AG04449 (cell line): Measurements from ENCODE around the gene DCTN2.

Experiments
- CTCF ChIA-PET: fragments of 350-600 bp; formaldehyde crosslinking; extraction: SDS; loops from one replicate; lab custom pipeline; 2021; ENCODE audit warnings: antibody characterized with exemption; lab: Yijun Ruan, JAX
- POLR2A ChIA-PET: fragments of 400-600, 350-600 bp; formaldehyde crosslinking; extraction: SDS; loops from one replicate; lab custom pipeline; 2020; ENCODE audit warnings: antibody characterized with exemption, inconsistent platforms; lab: Yijun Ruan, JAX
- DNase-seq: peaks from one replicate; pipeline ENCODE4 v3.0.0-alpha.2; 2010; ENCODE audit warnings: low read depth, low spot score
- H3K4me3 ChIP-seq: 2 replicates; pipeline ENCODE4 v1.5.1; 2011; ENCODE audit warnings: low read depth, mild to moderate bottlenecking, control low read depth, low read length
- TF ChIP-seq, protein P1 (sequence below): IDR thresholded peaks from one replicate; pipeline ENCODE4 v1.5.1; 2011; ENCODE audit warnings: mild to moderate bottlenecking, moderate library complexity, low read length, control low read depth, inconsistent platforms; ENCODE audit not compliant: insufficient read depth; ENCODE audit errors: missing control alignments

Gene DCTN2

DNA sequence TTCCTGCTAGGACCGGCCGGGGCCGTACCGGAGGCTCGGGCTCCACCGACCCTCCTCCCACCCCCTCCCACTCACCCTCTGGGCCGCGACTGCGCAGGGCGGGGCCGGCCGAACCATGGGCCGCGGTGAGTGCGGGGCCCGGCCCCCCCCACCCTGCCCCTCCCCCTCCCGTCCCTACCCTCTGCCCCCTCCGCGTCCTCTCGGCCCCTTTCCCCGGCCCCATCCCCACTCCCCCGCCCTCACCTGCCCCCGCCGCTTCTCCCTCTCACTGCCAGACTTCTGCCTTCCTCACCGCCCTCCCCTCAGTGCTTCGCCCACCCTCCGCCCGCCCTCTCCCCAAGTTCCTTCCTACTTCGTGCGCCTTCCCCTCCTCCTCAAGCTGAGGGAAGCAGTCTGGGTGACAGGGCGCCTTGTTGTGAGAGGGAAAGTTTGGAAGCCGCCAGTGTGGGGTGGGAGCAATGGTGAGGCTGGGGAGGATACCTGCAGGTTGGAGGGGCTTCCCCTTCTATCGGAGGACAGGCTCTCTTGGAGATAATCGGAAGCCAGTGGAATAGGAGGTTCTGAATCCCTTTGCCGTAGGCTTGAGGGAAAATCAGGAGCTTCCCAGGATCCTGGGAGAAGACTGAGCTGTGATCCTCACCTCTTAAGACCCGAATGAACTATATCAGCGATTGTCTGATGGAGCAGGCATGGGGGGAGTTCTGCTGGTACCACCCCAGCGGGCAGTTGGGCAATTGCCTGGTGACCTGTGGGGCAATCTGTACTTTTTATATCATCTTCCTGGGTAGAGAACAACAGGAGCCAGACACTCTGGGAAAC is 23.9 kb downstream of the DCTN2 start:
- H3K4me3 ChIP-seq = peak overlapping the region; percentile 89
- ChIA-PET CTCF (interaction anchor here (0.7 to 2.4 kb wide), 2 partner anchors 12 to 21 kb away, joined by 4 to 7 read pairs; no protein-coding TSS in a partner anchor), POLR2A (interaction anchor here (0.6 to 2.0 kb wide), 3 partner anchors 10 to 24 kb away, joined by 3 to 10 read pairs (median 4); partner anchors contain the start of gene DCTN2)
- TF ChIP-seq, protein P1, sequence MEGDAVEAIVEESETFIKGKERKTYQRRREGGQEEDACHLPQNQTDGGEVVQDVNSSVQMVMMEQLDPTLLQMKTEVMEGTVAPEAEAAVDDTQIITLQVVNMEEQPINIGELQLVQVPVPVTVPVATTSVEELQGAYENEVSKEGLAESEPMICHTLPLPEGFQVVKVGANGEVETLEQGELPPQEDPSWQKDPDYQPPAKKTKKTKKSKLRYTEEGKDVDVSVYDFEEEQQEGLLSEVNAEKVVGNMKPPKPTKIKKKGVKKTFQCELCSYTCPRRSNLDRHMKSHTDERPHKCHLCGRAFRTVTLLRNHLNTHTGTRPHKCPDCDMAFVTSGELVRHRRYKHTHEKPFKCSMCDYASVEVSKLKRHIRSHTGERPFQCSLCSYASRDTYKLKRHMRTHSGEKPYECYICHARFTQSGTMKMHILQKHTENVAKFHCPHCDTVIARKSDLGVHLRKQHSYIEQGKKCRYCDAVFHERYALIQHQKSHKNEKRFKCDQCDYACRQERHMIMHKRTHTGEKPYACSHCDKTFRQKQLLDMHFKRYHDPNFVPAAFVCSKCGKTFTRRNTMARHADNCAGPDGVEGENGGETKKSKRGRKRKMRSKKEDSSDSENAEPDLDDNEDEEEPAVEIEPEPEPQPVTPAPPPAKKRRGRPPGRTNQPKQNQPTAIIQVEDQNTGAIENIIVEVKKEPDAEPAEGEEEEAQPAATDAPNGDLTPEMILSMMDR = no peak
- no peak for DNase-seq

DNA sequence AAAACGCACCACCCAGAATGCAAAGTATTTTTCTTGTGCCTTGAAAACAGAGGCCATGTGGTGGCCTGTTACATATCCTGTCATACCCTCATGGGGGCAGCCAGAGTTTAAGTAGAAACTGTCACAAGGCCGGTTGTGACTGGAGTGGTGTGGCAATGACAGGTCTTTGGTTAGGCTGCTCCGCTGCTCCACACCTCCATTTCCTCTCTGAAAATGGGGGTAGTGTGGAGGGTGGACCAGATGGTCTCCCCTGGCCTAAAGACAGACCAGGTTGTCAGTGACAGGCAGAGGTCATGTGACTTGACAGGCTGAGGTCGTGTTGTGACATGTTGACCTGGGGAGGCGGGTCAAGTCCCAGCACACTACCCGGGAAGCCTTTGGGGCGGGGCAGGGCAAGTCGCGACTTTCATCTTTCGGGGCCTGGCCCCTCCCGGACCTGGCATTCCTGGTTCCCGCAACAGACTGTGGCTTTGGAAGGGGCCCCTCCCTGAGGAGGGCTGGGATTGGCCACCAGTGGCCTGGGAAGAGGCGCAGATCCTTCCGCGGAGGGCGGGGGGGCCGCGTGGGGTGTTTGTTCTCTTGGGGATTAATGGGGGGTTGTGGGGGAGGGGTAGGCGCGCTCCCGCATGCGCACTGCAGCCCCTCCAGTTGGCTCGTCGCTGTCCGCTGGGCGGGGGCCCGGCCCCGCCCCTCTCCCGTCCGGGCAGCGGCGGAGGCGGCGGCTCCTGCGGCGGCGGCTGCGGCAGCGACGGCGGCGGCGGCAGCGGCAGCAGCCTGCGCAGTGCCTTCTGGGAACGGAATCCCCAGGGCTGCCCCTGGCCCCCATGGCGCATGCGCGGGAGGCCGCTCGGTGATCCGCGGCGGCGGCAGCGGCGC is 24.7 kb downstream of the DCTN2 start, which contains the start of gene MBD6:
MBD6 (plus strand) TSS at position 814 of the 876 bp plus-strand sequence. CDS start 1,480 bp downstream, outside the sequence.
- TF ChIP-seq, protein P1 = no peak
- H3K4me3 ChIP-seq = peak within 1 kb of the TSS; percentile 89
- CTCF ChIA-PET = no interaction called here
- POLR2A ChIA-PET = interaction anchor here (1.0 kb wide), 1 partner anchor 12 kb away, joined by 3 read pairs; no protein-coding TSS in a partner anchor
- DNase-seq = peak; percentile 67

DNA sequence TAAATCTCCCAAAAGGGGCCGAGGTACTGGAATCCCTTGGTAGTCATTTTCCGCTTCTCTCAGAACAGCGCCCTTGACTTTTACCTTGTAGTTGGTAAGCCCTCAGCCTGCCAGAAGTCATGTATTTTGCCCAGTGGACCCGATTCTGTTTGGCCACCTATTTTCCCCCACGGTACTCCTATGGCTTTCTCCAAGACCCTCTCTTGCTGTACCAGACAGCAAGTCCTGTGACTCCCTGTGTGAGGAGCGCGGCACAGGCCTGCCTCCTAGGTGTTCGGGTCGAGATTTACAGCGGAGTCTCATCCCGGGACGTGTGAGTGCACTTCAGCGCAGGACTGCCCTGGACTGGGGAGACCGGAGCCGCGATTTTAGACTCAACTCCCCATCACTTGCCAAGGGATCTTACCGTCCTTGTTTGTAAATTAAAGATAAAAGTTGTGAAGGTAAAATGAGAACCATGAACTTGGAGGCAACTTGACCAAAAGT is 25.4 kb downstream of the DCTN2 start:
- CTCF ChIA-PET = no interaction called here
- TF ChIP-seq, protein P1 = peak; percentile 6
- no peak for DNase-seq
- POLR2A ChIA-PET = interaction anchor here (1.6 kb wide), 1 partner anchor 22 kb away, joined by 5 read pairs; no protein-coding TSS in a partner anchor
- H3K4me3 ChIP-seq = no peak overlapping the region

DNA sequence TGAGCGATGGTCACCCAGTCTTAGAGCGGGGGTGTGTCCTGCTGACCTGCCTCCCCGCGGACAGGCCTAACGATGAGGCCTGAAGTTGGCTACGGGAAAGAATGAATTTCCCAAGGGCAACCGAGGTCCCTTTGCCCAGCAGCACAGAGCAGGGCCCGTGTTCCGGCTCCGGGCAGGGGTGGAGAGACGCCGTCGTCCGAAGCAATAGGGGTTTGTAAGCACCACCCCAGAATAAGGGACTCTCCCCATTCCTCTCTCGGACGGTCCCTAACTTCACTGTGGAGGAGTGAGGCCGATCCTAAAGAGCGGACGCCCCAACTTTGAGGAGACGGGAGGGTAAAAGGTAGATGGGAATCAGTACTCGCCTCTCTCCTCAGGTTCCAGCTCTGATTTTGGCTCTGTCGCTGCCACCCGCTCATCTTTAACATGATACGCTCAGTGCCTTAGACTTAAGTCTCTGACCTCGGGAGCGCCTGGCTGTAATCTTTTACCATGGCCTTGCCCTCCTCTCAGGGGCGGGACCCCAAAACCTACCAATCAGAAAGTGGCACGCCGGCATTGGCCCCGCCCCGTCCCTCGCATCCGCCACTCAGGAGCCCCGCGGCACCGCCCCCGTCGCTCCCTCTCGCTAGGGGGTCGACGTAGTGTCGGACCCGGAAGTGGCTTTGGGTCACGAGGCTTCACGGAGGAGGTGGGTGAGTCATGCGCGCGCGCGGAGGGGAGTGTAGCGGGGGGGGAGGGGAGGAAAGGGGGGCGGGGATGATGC is 26.8 kb downstream of the DCTN2 start, which contains the start of gene DDIT3:
DDIT3 (minus strand) TSS at position 462 of the 766 bp plus-strand sequence. CDS start 3,108 bp downstream, outside the sequence.
- POLR2A ChIA-PET = interaction anchor here (0.6 to 3.0 kb wide), 15 partner anchors 9 to 270 kb away, joined by 3 to 12 read pairs (median 3); partner anchors contain the start of genes ARHGEF25, DCTN2, INHBE and MARS1
- TF ChIP-seq, protein P1 = no peak
- peak within 1 kb of the TSS; percentile 100 for H3K4me3 ChIP-seq
- CTCF ChIA-PET = interaction anchor here (0.7 kb wide), 1 partner anchor 61 kb away, joined by 3 read pairs; the partner anchor contains the start of gene GLI1
- peak; percentile 85 for DNase-seq

DNA sequence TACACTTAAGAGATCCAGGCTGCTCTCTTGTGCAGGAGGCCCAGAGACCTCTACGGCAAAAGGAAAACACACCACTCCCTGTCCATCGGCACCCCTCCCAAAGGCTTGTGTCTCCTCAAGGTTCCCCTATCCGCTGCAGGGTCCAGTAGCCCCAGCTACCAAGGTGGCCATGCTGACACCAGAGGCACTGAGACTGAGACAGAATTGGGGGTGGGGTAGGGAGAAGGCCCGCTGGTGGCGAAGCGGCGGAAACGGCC is 27.3 kb downstream of the DCTN2 start:
- ChIA-PET POLR2A (interaction anchor here (0.7 to 3.0 kb wide), 12 partner anchors 10 to 269 kb away, joined by 3 to 12 read pairs (median 4); partner anchors contain the start of genes DCTN2, INHBE, MARS1 and STAC3), CTCF (no interaction called here)
- TF ChIP-seq, protein P1 = no peak
- no peak for DNase-seq
- H3K4me3 ChIP-seq = peak overlapping the region; percentile 100
